ENCODE results near the gene CFAP57.

CFAP57 gene

GRCh38 chr1:43184388-43184787, 12.3 kb downstream of the CFAP57 start:
- H2BK12ac ChIP-seq (ENCODE audit: low read length in 2 of 2): no peak overlapping the region
- no peak overlapping the region for H3K4me2 ChIP-seq (ENCODE audit: low read length, poor library complexity, severe bottlenecking)
- H3K4me1 ChIP-seq (ENCODE audit: control insufficient read depth, insufficient read depth, low read depth, low read length): no peaks in the 10 kb centered on the region
- H3K14ac ChIP-seq (ENCODE audit: low read length in 2 of 2): no peak overlapping the region
- no peak overlapping the region for H4K8ac ChIP-seq (ENCODE audit: low read length)
- WGBS: 99% methylated on average over 3 of the region's 3 CpGs
- H3K9me3 ChIP-seq (ENCODE audit: control insufficient read depth, low read length): no peaks in the 10 kb centered on the region
- no peak overlapping the region for H3K23ac ChIP-seq (ENCODE audit: low read length in 2 of 2)
- DNase-seq: no peak
- H4K91ac ChIP-seq (ENCODE audit: low read length): no peak overlapping the region
- H3K27ac ChIP-seq (ENCODE audit: low read length, poor library complexity, severe bottlenecking): no peak overlapping the region
- H2BK5ac ChIP-seq (ENCODE audit: low read depth, low read length, poor library complexity, severe bottlenecking): no peak overlapping the region
- H2AK5ac ChIP-seq (ENCODE audit: low read length, severe bottlenecking): no peak overlapping the region
- H3K36me3 ChIP-seq (ENCODE audit: control insufficient read depth in 1 of 2, insufficient read depth in 2 of 2, low read depth in 1 of 2, low read length in 2 of 2): no peaks in the 10 kb centered on the region
- H3K4ac ChIP-seq (ENCODE audit: low read depth in 1 of 2, low read length in 2 of 2): no peak overlapping the region
- H2AFZ ChIP-seq (ENCODE audit: low read depth, low read length): no peak overlapping the region
- H3K4me3 ChIP-seq (ENCODE audit: insufficient read depth in 1 of 2, low read depth in 1 of 2, low read length in 2 of 2): no peak overlapping the region
- H3K9ac ChIP-seq (ENCODE audit: low read length): no peak overlapping the region
- H3K27me3 ChIP-seq (ENCODE audit: control insufficient read depth in 1 of 2, insufficient read depth in 1 of 2, low read length in 2 of 2): peaks cover 0 to 16% of the 10 kb centered on the region in 2 experiments
- H2BK15ac ChIP-seq (ENCODE audit: low read depth, poor library complexity, severe bottlenecking): no peak overlapping the region
- H3K18ac ChIP-seq (ENCODE audit: low read depth in 1 of 2, low read length in 2 of 2): no peak overlapping the region
- no peak overlapping the region for H2BK120ac ChIP-seq (ENCODE audit: low read depth, low read length)
- H3K79me1 ChIP-seq (replicated peaks; ENCODE audit: low read length, poor library complexity, severe bottlenecking): no peaks in the 10 kb centered on the region

- no peak for DNase-seq
- 96% methylated on average over 3 of the region's 3 CpGs for WGBS
- Histone ChIP-seq H2BK120ac (ENCODE audit: low read depth, low read length) (no peak overlapping the region), H3K36me3 (ENCODE audit: control insufficient read depth in 1 of 2, insufficient read depth in 2 of 2, low read depth in 1 of 2, low read length in 2 of 2) (no peaks in the 10 kb centered on the region), H3K4me3 (ENCODE audit: insufficient read depth in 1 of 2, low read depth in 1 of 2, low read length in 2 of 2) (no peak overlapping the region), H3K23ac (ENCODE audit: low read length in 2 of 2) (no peak overlapping the region), H3K9me3 (ENCODE audit: control insufficient read depth, low read length) (no peaks in the 10 kb centered on the region), H2BK15ac (ENCODE audit: low read depth, poor library complexity, severe bottlenecking) (no peak overlapping the region), H3K4me2 (ENCODE audit: low read length, poor library complexity, severe bottlenecking) (no peak overlapping the region), H3K9ac (ENCODE audit: low read length) (no peak overlapping the region), H3K27ac (ENCODE audit: low read length, poor library complexity, severe bottlenecking) (no peak overlapping the region), H4K91ac (ENCODE audit: low read length) (no peak overlapping the region), H4K8ac (ENCODE audit: low read length) (no peak overlapping the region), H3K27me3 (ENCODE audit: control insufficient read depth in 1 of 2, insufficient read depth in 1 of 2, low read length in 2 of 2) (peaks cover 0 to 14% of the 10 kb centered on the region in 2 experiments), H3K14ac (ENCODE audit: low read length in 2 of 2) (no peak overlapping the region), H3K18ac (ENCODE audit: low read depth in 1 of 2, low read length in 2 of 2) (no peak overlapping the region), H3K4ac (ENCODE audit: low read depth in 1 of 2, low read length in 2 of 2) (no peak overlapping the region), H2AK5ac (ENCODE audit: low read length, severe bottlenecking) (no peak overlapping the region), H3K79me1 (replicated peaks; ENCODE audit: low read length, poor library complexity, severe bottlenecking) (no peaks in the 10 kb centered on the region), H2BK12ac (ENCODE audit: low read length in 2 of 2) (no peak overlapping the region), H2BK5ac (ENCODE audit: low read depth, low read length, poor library complexity, severe bottlenecking) (no peak overlapping the region), H2AFZ (ENCODE audit: low read depth, low read length) (no peak overlapping the region), H3K4me1 (ENCODE audit: control insufficient read depth, insufficient read depth, low read depth, low read length) (no peaks in the 10 kb centered on the region)
Measured at GRCh38 chr1:43184995-43185394, 12.9 kb downstream of the CFAP57 start.

GRCh38 chr1:43188106-43188505, 16.0 kb downstream of the CFAP57 start:
- no peak overlapping the region for H3K4me3 ChIP-seq (ENCODE audit: insufficient read depth in 1 of 2, low read depth in 1 of 2, low read length in 2 of 2)
- WGBS: 100% methylated on average over 1 of the region's 1 CpG
- H4K91ac ChIP-seq (ENCODE audit: low read length): no peak overlapping the region
- H3K36me3 ChIP-seq (ENCODE audit: control insufficient read depth in 1 of 2, insufficient read depth in 2 of 2, low read depth in 1 of 2, low read length in 2 of 2): no peaks in the 10 kb centered on the region
- H3K9me3 ChIP-seq (ENCODE audit: control insufficient read depth, low read length): peaks cover 4% of the 10 kb centered on the region
- no peak overlapping the region for H3K9ac ChIP-seq (ENCODE audit: low read length)
- H4K8ac ChIP-seq (ENCODE audit: low read length): no peak overlapping the region
- no peak overlapping the region for H2AK5ac ChIP-seq (ENCODE audit: low read length, severe bottlenecking)
- DNase-seq: no peak
- no peak overlapping the region for H2BK15ac ChIP-seq (ENCODE audit: low read depth, poor library complexity, severe bottlenecking)
- no peak overlapping the region for H3K23ac ChIP-seq (ENCODE audit: low read length in 2 of 2)
- peaks cover 0 to 4% of the 10 kb centered on the region in 2 experiments for H3K27me3 ChIP-seq (ENCODE audit: control insufficient read depth in 1 of 2, insufficient read depth in 1 of 2, low read length in 2 of 2)
- no peak overlapping the region for H3K14ac ChIP-seq (ENCODE audit: low read length in 2 of 2)
- H3K4ac ChIP-seq (ENCODE audit: low read depth in 1 of 2, low read length in 2 of 2): no peak overlapping the region
- H3K18ac ChIP-seq (ENCODE audit: low read depth in 1 of 2, low read length in 2 of 2): no peak overlapping the region
- H2BK5ac ChIP-seq (ENCODE audit: low read depth, low read length, poor library complexity, severe bottlenecking): no peak overlapping the region
- no peak overlapping the region for H2BK120ac ChIP-seq (ENCODE audit: low read depth, low read length)
- H2BK12ac ChIP-seq (ENCODE audit: low read length in 2 of 2): no peak overlapping the region
- no peak overlapping the region for H2AFZ ChIP-seq (ENCODE audit: low read depth, low read length)
- no peak overlapping the region for H3K27ac ChIP-seq (ENCODE audit: low read length, poor library complexity, severe bottlenecking)
- H3K4me1 ChIP-seq (ENCODE audit: control insufficient read depth, insufficient read depth, low read depth, low read length): no peaks in the 10 kb centered on the region
- no peaks in the 10 kb centered on the region for H3K79me1 ChIP-seq (replicated peaks; ENCODE audit: low read length, poor library complexity, severe bottlenecking)
- H3K4me2 ChIP-seq (ENCODE audit: low read length, poor library complexity, severe bottlenecking): no peak overlapping the region

GRCh38 chr1:43194509-43194908, 22.4 kb downstream of the CFAP57 start:
- no peak overlapping the region for H2BK120ac ChIP-seq (ENCODE audit: low read depth, low read length)
- H2BK15ac ChIP-seq (ENCODE audit: low read depth, poor library complexity, severe bottlenecking): no peak overlapping the region
- DNase-seq: no peak
- peaks cover 14% of the 10 kb centered on the region for H3K9me3 ChIP-seq (ENCODE audit: control insufficient read depth, low read length)
- H3K79me1 ChIP-seq (replicated peaks; ENCODE audit: low read length, poor library complexity, severe bottlenecking): no peaks in the 10 kb centered on the region
- no peak overlapping the region for H3K14ac ChIP-seq (ENCODE audit: low read length in 2 of 2)
- H3K36me3 ChIP-seq (ENCODE audit: control insufficient read depth in 1 of 2, insufficient read depth in 2 of 2, low read depth in 1 of 2, low read length in 2 of 2): no peaks in the 10 kb centered on the region
- no peak overlapping the region for H2AK5ac ChIP-seq (ENCODE audit: low read length, severe bottlenecking)
- no peak overlapping the region for H3K23ac ChIP-seq (ENCODE audit: low read length in 2 of 2)
- no peak overlapping the region for H3K18ac ChIP-seq (ENCODE audit: low read depth in 1 of 2, low read length in 2 of 2)
- H4K8ac ChIP-seq (ENCODE audit: low read length): no peak overlapping the region
- H3K9ac ChIP-seq (ENCODE audit: low read length): no peak overlapping the region
- H3K4me1 ChIP-seq (ENCODE audit: control insufficient read depth, insufficient read depth, low read depth, low read length): no peaks in the 10 kb centered on the region
- H4K91ac ChIP-seq (ENCODE audit: low read length): no peak overlapping the region
- H2BK12ac ChIP-seq (ENCODE audit: low read length in 2 of 2): no peak overlapping the region
- peaks cover 0 to 11% of the 10 kb centered on the region in 2 experiments for H3K27me3 ChIP-seq (ENCODE audit: control insufficient read depth in 1 of 2, insufficient read depth in 1 of 2, low read length in 2 of 2)
- no peak overlapping the region for H3K4ac ChIP-seq (ENCODE audit: low read depth in 1 of 2, low read length in 2 of 2)
- no peak overlapping the region for H3K4me3 ChIP-seq (ENCODE audit: insufficient read depth in 1 of 2, low read depth in 1 of 2, low read length in 2 of 2)
- H2AFZ ChIP-seq (ENCODE audit: low read depth, low read length): no peak overlapping the region
- no peak overlapping the region for H3K4me2 ChIP-seq (ENCODE audit: low read length, poor library complexity, severe bottlenecking)
- H2BK5ac ChIP-seq (ENCODE audit: low read depth, low read length, poor library complexity, severe bottlenecking): no peak overlapping the region
- H3K27ac ChIP-seq (ENCODE audit: low read length, poor library complexity, severe bottlenecking): no peak overlapping the region
